ENCODE measurements around the gene SLIT3. TPM values are rescaled to one million over a fixed set of nuclear protein-coding genes. Genes with fewer than 3 reads are reported as not detected.
A peak's percentile ranks its signal among the peaks of the same experiment; 100 is the strongest.

Gene SLIT3
- total RNA-seq, 1 donor from 2014 or later: 3.2 TPM

- peaks cover 2% of the 10 kb centered on the region for H3K27me3 Mint-ChIP-seq (ENCODE audit: unreplicated experiment)
- no peak overlapping the region for H3K4me3 Mint-ChIP-seq (ENCODE audit: unreplicated experiment)
- peak; percentile 38 for TF ChIP-seq CTCF (IDR thresholded peaks at IDR 0.05; ENCODE audit: unreplicated experiment)
- peaks cover 4% of the 10 kb centered on the region for H3K4me1 Mint-ChIP-seq (ENCODE audit: unreplicated experiment)
- no peak for DNase-seq (ENCODE audit: low spot score)
- H3K27ac Mint-ChIP-seq (ENCODE audit: unreplicated experiment): no peak overlapping the region
- no peaks in the 10 kb centered on the region for H3K36me3 Mint-ChIP-seq (ENCODE audit: low read depth, unreplicated experiment)
- no peaks in the 10 kb centered on the region for H3K9me3 Mint-ChIP-seq (ENCODE audit: unreplicated experiment)
Measured at GRCh38 chr5:169265888-169266287, 35.1 kb downstream of the SLIT3 start.

DNA sequence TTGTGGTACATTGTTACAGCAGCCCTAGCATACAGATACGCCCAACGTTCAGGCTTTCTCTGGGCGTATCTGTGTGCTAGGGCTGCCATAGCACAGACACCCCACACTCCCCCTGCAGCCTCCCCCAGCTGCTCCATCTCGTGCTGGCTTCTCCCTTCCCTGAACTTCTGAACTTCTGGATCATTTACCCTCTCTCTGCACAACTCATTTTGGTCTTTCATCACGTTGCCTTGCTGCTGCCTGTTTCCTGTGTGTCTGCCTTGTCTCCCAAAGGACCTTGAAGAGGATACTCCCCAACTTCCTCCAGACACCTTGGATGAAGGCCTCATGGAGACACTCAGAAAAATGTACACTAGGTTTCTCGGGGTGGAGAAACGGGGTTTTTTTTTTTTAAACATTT, 37.3 kb downstream of the SLIT3 start:
- Mint-ChIP-seq H3K4me1 (ENCODE audit: unreplicated experiment) (peaks cover 4% of the 10 kb centered on the region), H3K4me3 (ENCODE audit: unreplicated experiment) (no peak overlapping the region), H3K27me3 (ENCODE audit: unreplicated experiment) (no peaks in the 10 kb centered on the region), H3K27ac (ENCODE audit: unreplicated experiment) (no peak overlapping the region), H3K36me3 (ENCODE audit: low read depth, unreplicated experiment) (no peaks in the 10 kb centered on the region), H3K9me3 (ENCODE audit: unreplicated experiment) (no peaks in the 10 kb centered on the region)
- no peak for TF ChIP-seq CTCF (IDR thresholded peaks at IDR 0.05; ENCODE audit: unreplicated experiment)
- no peak for DNase-seq (ENCODE audit: low spot score)

DNA sequence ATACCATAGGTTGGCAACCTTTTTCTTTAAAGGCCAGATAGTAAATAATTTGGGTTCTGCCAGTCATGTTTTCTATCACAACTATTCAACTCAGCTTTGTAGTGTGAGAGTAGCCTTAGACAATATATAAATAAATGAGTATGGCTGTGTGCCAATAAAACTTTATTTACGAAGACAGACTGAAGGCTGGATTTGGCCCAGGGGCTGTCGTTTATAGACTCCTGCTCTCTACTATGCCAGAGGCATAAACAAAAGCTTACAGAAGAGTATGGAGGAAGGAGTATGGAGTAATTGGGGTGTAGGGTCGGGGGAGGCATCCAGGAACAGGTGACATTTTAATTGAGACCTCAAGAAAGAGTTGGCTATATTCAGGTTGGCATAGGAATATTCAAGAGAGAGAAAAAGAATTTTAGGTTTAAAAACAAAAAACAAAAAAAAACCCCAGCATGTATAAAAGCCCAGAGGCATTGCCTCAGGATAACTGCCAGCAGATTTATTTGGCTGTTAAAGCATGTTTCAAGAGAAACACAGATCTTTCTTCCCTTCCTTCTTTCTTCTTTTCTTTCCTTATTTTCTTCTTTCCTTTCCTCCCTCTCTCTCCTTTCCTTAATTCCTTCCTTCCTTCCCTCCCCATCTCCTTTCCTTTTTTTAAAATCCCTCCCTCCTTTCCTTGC, 39.9 kb downstream of the SLIT3 start:
- no peaks in the 10 kb centered on the region for H3K9me3 Mint-ChIP-seq (ENCODE audit: unreplicated experiment)
- no peak overlapping the region for H3K4me3 Mint-ChIP-seq (ENCODE audit: unreplicated experiment)
- H3K27ac Mint-ChIP-seq (ENCODE audit: unreplicated experiment): no peak overlapping the region
- no peak for DNase-seq (ENCODE audit: low spot score)
- peaks cover 4% of the 10 kb centered on the region for H3K4me1 Mint-ChIP-seq (ENCODE audit: unreplicated experiment)
- TF ChIP-seq CTCF (IDR thresholded peaks at IDR 0.05; ENCODE audit: unreplicated experiment): no peak
- peaks cover 3% of the 10 kb centered on the region for H3K27me3 Mint-ChIP-seq (ENCODE audit: unreplicated experiment)
- H3K36me3 Mint-ChIP-seq (ENCODE audit: low read depth, unreplicated experiment): no peaks in the 10 kb centered on the region

DNA sequence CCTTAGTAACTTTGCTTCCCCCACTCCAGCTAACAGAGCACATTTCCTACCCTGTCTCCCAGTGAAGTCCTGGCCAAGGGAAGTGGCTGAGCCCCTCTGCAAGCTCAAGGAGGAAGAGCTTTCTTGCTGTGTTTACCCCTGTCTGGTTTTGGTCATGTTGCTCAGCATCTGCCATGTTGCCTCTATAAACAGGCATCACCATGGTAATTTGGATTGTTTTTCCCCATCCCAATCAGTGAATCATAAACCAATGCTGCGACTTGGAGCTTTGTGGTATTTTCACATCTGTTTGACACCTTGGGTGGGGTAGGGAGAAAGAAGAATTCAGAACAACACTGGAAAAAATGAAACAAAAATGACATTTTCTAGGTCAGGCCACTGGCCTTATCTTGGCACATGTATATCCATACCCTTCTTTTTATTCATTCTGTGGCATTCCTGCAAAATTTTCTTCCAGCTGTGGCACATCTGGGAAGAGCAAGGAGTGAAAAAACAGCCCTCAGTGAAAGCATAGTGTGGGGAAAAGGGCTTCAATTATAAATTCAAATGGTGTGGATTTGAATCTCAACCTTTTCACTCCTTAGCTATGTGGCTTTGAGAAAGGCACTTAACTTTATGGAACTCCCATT, 42.5 kb downstream of the SLIT3 start:
- H3K4me1 Mint-ChIP-seq (ENCODE audit: unreplicated experiment): no peaks in the 10 kb centered on the region
- no peak for DNase-seq (ENCODE audit: low spot score)
- H3K4me3 Mint-ChIP-seq (ENCODE audit: unreplicated experiment): no peak overlapping the region
- H3K27me3 Mint-ChIP-seq (ENCODE audit: unreplicated experiment): peaks cover 5% of the 10 kb centered on the region
- no peaks in the 10 kb centered on the region for H3K9me3 Mint-ChIP-seq (ENCODE audit: unreplicated experiment)
- H3K36me3 Mint-ChIP-seq (ENCODE audit: low read depth, unreplicated experiment): no peaks in the 10 kb centered on the region
- H3K27ac Mint-ChIP-seq (ENCODE audit: unreplicated experiment): no peak overlapping the region
- TF ChIP-seq CTCF (IDR thresholded peaks at IDR 0.05; ENCODE audit: unreplicated experiment): no peak

GRCh38 chr5:169256191-169256590, 44.7 kb downstream of the SLIT3 start:
- H3K9me3 Mint-ChIP-seq (ENCODE audit: unreplicated experiment): no peaks in the 10 kb centered on the region
- peaks cover 7% of the 10 kb centered on the region for H3K27me3 Mint-ChIP-seq (ENCODE audit: unreplicated experiment)
- no peak overlapping the region for H3K4me3 Mint-ChIP-seq (ENCODE audit: unreplicated experiment)
- no peak for DNase-seq (ENCODE audit: low spot score)
- H3K36me3 Mint-ChIP-seq (ENCODE audit: low read depth, unreplicated experiment): no peaks in the 10 kb centered on the region
- no peak for TF ChIP-seq CTCF (IDR thresholded peaks at IDR 0.05; ENCODE audit: unreplicated experiment)
- H3K27ac Mint-ChIP-seq (ENCODE audit: unreplicated experiment): no peak overlapping the region
- no peaks in the 10 kb centered on the region for H3K4me1 Mint-ChIP-seq (ENCODE audit: unreplicated experiment)
